HCT116 (cell line): ENCODE data around the gene CALML3. TPM values are rescaled to one million over a fixed set of nuclear protein-coding genes. Genes with fewer than 3 reads are reported as not detected.

Experiments used
- ATAC-seq: fragments of 200-7000 bp; cut with Tn5 transposase; 2 replicates; pipeline ENCODE4 v1.9.1; 2020; ENCODE audit warnings: mild to moderate bottlenecking, moderate library complexity
- BruUV-seq: library from RNA; stranded (reverse); fragments of 400-500 nt; replicated peaks from 2 replicates; lab custom pipeline; 2021; lab: Mats Ljungman, UMichigan
- CTCF ChIA-PET: fragments of 300-600 bp; sonication (Branson Sonifier 250); formaldehyde crosslinking; loops from one replicate; lab custom pipeline; 2021; ENCODE audit warnings: antibody characterized with exemption; lab: Charles Lee
- POLR2A ChIA-PET: fragments of 300-600, 350-600 bp; sonication (Branson Sonifier 250); formaldehyde crosslinking; loops from one replicate; lab custom pipeline; 2021; ENCODE audit warnings: antibody characterized with exemption; lab: Charles Lee
- RAD21 ChIA-PET, 2 experiments: fragments of 300-600 bp; sonication (Branson Sonifier 250); formaldehyde crosslinking; loops; one replicate each; lab custom pipeline; 2023; ENCODE audit warnings: low total read pairs in 2 of 2; ENCODE audit not compliant: uncharacterized antibody in 2 of 2, unreplicated experiment in 2 of 2, low non-redundant PET in 1 of 2; lab: Charles Lee
- DNase-seq: peaks from one replicate; pipeline ENCODE4 v3.0.0-alpha.2; 2010; ENCODE audit warnings: low read depth, low spot score
- H2AFZ ChIP-seq: fragments of 200-600 bp; shearing (Covaris generic), sonication (generic); 2 replicates; pipeline ENCODE4 v1.6.1; 2017; ENCODE audit warnings: low read depth, mixed run types, mixed read lengths, antibody characterized with exemption, low read length; ENCODE audit not compliant: poor library complexity, severe bottlenecking
- H3K27ac ChIP-seq: 2 replicates; pipeline ENCODE4 v1.5.1; 2012; ENCODE audit warnings: low read depth, low read length
- H3K27me3 ChIP-seq: fragments of 200-600 bp; sonication (generic); 2 replicates; pipeline ENCODE4 v1.6.1; 2016; ENCODE audit warnings: mixed run types, low read length, mixed read lengths; ENCODE audit not compliant: insufficient read depth
- H3K36me3 ChIP-seq, 2 experiments: fragments of 200-500 bp in 1 of 2; fragments of 200-600 bp in 1 of 2; sonication (Bioruptor generic) in 1 of 2; sonication (generic) in 1 of 2; 2 replicates each; pipeline versions ENCODE4 v1.5.1 to v1.6.1; 2014 to 2016; ENCODE audit warnings: low read length in 2 of 2, inconsistent platforms in 1 of 2, mixed read lengths in 1 of 2, mixed run types in 1 of 2; ENCODE audit not compliant: insufficient read depth in 2 of 2, control insufficient read depth in 1 of 2
- H3K4me1 ChIP-seq, 2 experiments: fragments of 200-600 bp in 1 of 2; sonication (generic) in 1 of 2; 2 replicates each; pipeline versions ENCODE4 v1.5.1 to v1.6.1; 2012 to 2017; ENCODE audit warnings: low read length in 2 of 2, inconsistent platforms in 1 of 2, mild to moderate bottlenecking in 1 of 2, mixed read lengths in 1 of 2, mixed run types in 1 of 2, moderate library complexity in 1 of 2; ENCODE audit not compliant: insufficient read depth in 2 of 2, control insufficient read depth in 1 of 2
- H3K4me2 ChIP-seq: fragments of 200-600 bp; sonication (generic); 2 replicates; pipeline ENCODE4 v1.6.1; 2017; ENCODE audit warnings: mixed run types, low read length, mixed read lengths
- H3K4me3 ChIP-seq, 2 experiments: fragments of 200-600 bp in 1 of 2; sonication (generic) in 1 of 2; replicated peaks in 1 of 2; 2 replicates each; pipeline ENCODE4 v1.5.1; 2011 to 2016; ENCODE audit warnings: low read length in 2 of 2, control low read depth in 1 of 2, low read depth in 1 of 2, mild to moderate bottlenecking in 1 of 2, mixed read lengths in 1 of 2, mixed run types in 1 of 2
- H3K79me2 ChIP-seq: fragments of 200-600 bp; sonication (generic); 2 replicates; pipeline ENCODE4 v1.6.1; 2017; ENCODE audit warnings: mild to moderate bottlenecking, mixed run types, low read length, moderate library complexity, mixed read lengths; ENCODE audit not compliant: insufficient read depth
- H3K9ac ChIP-seq: fragments of 200-600 bp; sonication (generic); 2 replicates; pipeline ENCODE4 v1.6.1; 2016; ENCODE audit warnings: low read length, mixed read lengths
- H3K9me2 ChIP-seq: fragments of 200-600 bp; sonication (generic), shearing (Covaris generic); 2 replicates; pipeline ENCODE4 v1.6.1; 2017; ENCODE audit warnings: mixed run types, mild to moderate bottlenecking, moderate library complexity; ENCODE audit not compliant: insufficient read depth
- H3K9me3 ChIP-seq, 2 experiments: fragments of 200-500 bp in 1 of 2; fragments of 200-600 bp in 1 of 2; sonication (Bioruptor generic) in 1 of 2; sonication (generic) in 1 of 2; 2 replicates each; pipeline ENCODE4 v1.6.1; 2014 to 2017; ENCODE audit warnings: low read length in 2 of 2, mixed read lengths in 2 of 2, inconsistent platforms in 1 of 2, low read depth in 1 of 2, mild to moderate bottlenecking in 1 of 2, mixed run types in 1 of 2, moderate library complexity in 1 of 2; ENCODE audit not compliant: control insufficient read depth in 1 of 2, insufficient read depth in 1 of 2
- H4K20me1 ChIP-seq: fragments of 200-600 bp; sonication (generic), shearing (Covaris generic); 2 replicates; pipeline ENCODE4 v1.6.1; 2017; ENCODE audit warnings: mixed run types, mild to moderate bottlenecking, moderate library complexity; ENCODE audit not compliant: insufficient read depth
- CBX3 ChIP-seq: IDR thresholded peaks from 2 replicates; pipeline ENCODE4 v1.6.1; 2012; ENCODE audit warnings: low read depth
- EGR1 ChIP-seq: IDR thresholded peaks from 2 replicates; pipeline ENCODE4 v1.6.1; 2012; ENCODE audit warnings: low read depth
- ELF1 ChIP-seq: IDR thresholded peaks from 2 replicates; pipeline ENCODE4 v1.6.1; 2012; ENCODE audit warnings: low read depth, borderline replicate concordance
- EZH2 ChIP-seq: fragments of 200-600 bp; sonication (generic); IDR thresholded peaks from 2 replicates; pipeline ENCODE4 v1.6.1; 2017; ENCODE audit warnings: antibody characterized with exemption, mixed run types
- RAD21 ChIP-seq: IDR thresholded peaks from 2 replicates; pipeline ENCODE4 v1.6.1; 2012; ENCODE audit warnings: low read depth, mild to moderate bottlenecking
- SRF ChIP-seq: IDR thresholded peaks from 2 replicates; pipeline ENCODE4 v1.6.1; 2012; ENCODE audit warnings: low read depth
- TCF7L2 ChIP-seq: IDR thresholded peaks from 2 replicates; pipeline ENCODE4 v1.7.0; 2011; ENCODE audit warnings: borderline replicate concordance, inconsistent platforms; ENCODE audit not compliant: insufficient read depth, insufficient read length; ENCODE audit errors: extremely low read depth
- ZFX ChIP-seq: fragments of 450-650 bp; IDR thresholded peaks from 2 replicates; pipeline ENCODE4 v1.6.1; 2017
- intact Hi-C: fragments of 100-400 bp; cut with micrococcal nuclease; formaldehyde crosslinking; loops from 2 replicates; pipeline ENCODE4 v1.10.0; 2022
- total RNA-seq: library from RNA; stranded (reverse); gene quantifications from one replicate; pipeline ENCODE4 v1.2.1, GENCODE V29; 2021; ENCODE audit not compliant: unreplicated experiment
- TF ChIP-seq, protein P1 (sequence below): IDR thresholded peaks from 2 replicates; pipeline ENCODE4 v1.6.1; 2011; ENCODE audit warnings: mild to moderate bottlenecking, low read length, moderate library complexity; ENCODE audit not compliant: insufficient replicate concordance; ENCODE audit errors: extremely low read depth
- TF ChIP-seq, protein P2 (sequence below): IDR thresholded peaks from 2 replicates; pipeline ENCODE4 v1.6.1; 2012
- TF ChIP-seq, protein P3 (sequence below): IDR thresholded peaks from 2 replicates; pipeline ENCODE4 v1.6.1; 2012; ENCODE audit warnings: low read depth
- TF ChIP-seq, protein P4 (sequence below): IDR thresholded peaks from 2 replicates; pipeline ENCODE4 v1.6.1; 2012

Gene CALML3
- total RNA-seq, 1 experiment from 2014 or later: not detected

DNA sequence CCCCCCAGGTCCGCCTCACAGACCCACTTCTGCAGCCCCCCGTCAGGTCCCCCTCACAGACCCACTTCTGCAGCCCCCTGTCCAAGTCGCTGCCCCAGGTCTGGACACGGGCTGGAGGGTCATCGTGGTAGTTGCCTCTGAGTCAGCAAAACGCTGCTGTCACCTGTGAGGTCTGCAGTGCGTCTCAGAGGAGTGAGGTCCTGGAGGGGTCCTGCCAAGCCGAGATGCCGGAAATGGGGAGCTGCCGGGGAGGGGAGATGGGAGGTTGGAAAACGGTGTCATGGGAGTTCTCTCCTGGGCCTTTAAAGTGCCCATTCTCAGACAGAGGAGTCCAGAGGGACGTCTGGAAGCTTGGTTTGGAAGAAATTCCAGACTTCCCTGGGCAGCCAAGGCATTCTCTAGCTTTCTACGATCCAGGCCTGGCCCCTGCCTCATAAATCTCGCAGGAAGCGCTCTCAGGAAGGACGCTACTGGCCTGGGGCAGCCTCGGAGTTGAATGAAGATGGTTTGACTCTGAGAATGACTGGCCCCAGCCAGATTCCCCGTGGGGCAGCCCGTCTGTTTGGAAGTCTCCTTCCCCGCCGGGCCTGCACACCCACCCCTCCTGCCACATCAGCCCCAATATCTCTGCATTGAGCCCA is 38.7 kb downstream of the CALML3 start:
- no peak overlapping the region for H2AFZ ChIP-seq
- RAD21 ChIA-PET: no interaction called here
- ATAC-seq (no peak), DNase-seq (no peak)
- H3K4me2 ChIP-seq: no peak overlapping the region
- H3K27ac ChIP-seq: no peak overlapping the region
- no peaks in the 10 kb centered on the region for H3K36me3 ChIP-seq
- intact Hi-C loops: no loop called here
- no peaks in the 10 kb centered on the region for H3K27me3 ChIP-seq
- POLR2A ChIA-PET: no interaction called here
- H4K20me1 ChIP-seq: no peaks in the 10 kb centered on the region
- H3K9ac ChIP-seq: no peak overlapping the region
- no peaks in the 10 kb centered on the region for H3K9me2 ChIP-seq
- CTCF ChIA-PET: no interaction called here
- H3K4me1 ChIP-seq: peaks cover 0 to 6% of the 10 kb centered on the region in 2 experiments; a peak in 1 of 4 replicates
- BruUV-seq: no TSS peak
- no peak overlapping the region for H3K4me3 ChIP-seq
- TF ChIP-seq TCF7L2: no peak
- TF ChIP-seq, protein P1, sequence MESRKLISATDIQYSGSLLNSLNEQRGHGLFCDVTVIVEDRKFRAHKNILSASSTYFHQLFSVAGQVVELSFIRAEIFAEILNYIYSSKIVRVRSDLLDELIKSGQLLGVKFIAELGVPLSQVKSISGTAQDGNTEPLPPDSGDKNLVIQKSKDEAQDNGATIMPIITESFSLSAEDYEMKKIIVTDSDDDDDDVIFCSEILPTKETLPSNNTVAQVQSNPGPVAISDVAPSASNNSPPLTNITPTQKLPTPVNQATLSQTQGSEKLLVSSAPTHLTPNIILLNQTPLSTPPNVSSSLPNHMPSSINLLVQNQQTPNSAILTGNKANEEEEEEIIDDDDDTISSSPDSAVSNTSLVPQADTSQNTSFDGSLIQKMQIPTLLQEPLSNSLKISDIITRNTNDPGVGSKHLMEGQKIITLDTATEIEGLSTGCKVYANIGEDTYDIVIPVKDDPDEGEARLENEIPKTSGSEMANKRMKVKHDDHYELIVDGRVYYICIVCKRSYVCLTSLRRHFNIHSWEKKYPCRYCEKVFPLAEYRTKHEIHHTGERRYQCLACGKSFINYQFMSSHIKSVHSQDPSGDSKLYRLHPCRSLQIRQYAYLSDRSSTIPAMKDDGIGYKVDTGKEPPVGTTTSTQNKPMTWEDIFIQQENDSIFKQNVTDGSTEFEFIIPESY: no peak
- TF ChIP-seq ZFX: no peak
- no peaks in the 10 kb centered on the region for H3K9me3 ChIP-seq
- H3K79me2 ChIP-seq: no peaks in the 10 kb centered on the region

DNA sequence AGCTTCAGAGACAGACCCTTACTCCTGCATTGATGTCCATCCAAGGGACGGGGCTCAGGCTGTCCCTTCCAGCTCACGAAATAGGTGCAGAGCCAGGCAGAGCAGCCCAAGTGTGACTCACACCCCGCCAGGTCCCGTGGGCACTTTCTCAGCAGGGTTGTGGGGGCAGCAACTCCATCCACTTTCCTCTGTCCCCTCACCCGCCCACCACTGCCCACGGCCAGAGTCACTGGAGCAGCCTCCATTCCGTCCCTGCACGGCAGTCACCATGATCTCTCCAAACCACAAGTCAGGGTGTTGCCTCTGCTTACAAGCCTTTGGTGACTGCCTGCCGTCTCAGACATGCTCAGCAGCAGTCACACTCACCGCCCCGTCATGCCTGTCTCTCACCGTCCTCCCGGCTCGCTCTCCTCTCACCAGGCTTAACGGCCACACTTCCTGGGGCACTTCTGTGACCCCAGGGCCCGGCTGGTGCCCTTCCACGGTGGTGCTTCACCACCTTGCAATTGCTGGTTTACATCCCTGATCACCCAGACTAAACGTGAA is 39.3 kb downstream of the CALML3 start:
- ChIA-PET CTCF (no interaction called here), POLR2A (no interaction called here), RAD21 (no interaction called here)
- no peaks in the 10 kb centered on the region for H3K9me2 ChIP-seq
- no peaks in the 10 kb centered on the region for H3K79me2 ChIP-seq
- ATAC-seq (no peak), DNase-seq (no peak)
- H3K9me3 ChIP-seq: no peaks in the 10 kb centered on the region
- intact Hi-C loops: no loop called here
- peaks cover 0 to 6% of the 10 kb centered on the region in 2 experiments; a peak in 1 of 4 replicates for H3K4me1 ChIP-seq
- no peak overlapping the region for H2AFZ ChIP-seq
- no peaks in the 10 kb centered on the region for H3K27me3 ChIP-seq
- H3K4me3 ChIP-seq: no peak overlapping the region
- no peaks in the 10 kb centered on the region for H4K20me1 ChIP-seq
- H3K36me3 ChIP-seq: no peaks in the 10 kb centered on the region
- no peak overlapping the region for H3K9ac ChIP-seq
- no peak overlapping the region for H3K27ac ChIP-seq
- BruUV-seq: no TSS peak
- no peak overlapping the region for H3K4me2 ChIP-seq
- TF ChIP-seq, protein P2, sequence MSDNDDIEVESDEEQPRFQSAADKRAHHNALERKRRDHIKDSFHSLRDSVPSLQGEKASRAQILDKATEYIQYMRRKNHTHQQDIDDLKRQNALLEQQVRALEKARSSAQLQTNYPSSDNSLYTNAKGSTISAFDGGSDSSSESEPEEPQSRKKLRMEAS: no peak
- TF ChIP-seq ELF1 (no peak), RAD21 (no peak), SRF (no peak), CBX3 (no peak), TCF7L2 (no peak), ZFX (no peak), EGR1 (no peak), EZH2 (no peak)
- TF ChIP-seq, protein P3, sequence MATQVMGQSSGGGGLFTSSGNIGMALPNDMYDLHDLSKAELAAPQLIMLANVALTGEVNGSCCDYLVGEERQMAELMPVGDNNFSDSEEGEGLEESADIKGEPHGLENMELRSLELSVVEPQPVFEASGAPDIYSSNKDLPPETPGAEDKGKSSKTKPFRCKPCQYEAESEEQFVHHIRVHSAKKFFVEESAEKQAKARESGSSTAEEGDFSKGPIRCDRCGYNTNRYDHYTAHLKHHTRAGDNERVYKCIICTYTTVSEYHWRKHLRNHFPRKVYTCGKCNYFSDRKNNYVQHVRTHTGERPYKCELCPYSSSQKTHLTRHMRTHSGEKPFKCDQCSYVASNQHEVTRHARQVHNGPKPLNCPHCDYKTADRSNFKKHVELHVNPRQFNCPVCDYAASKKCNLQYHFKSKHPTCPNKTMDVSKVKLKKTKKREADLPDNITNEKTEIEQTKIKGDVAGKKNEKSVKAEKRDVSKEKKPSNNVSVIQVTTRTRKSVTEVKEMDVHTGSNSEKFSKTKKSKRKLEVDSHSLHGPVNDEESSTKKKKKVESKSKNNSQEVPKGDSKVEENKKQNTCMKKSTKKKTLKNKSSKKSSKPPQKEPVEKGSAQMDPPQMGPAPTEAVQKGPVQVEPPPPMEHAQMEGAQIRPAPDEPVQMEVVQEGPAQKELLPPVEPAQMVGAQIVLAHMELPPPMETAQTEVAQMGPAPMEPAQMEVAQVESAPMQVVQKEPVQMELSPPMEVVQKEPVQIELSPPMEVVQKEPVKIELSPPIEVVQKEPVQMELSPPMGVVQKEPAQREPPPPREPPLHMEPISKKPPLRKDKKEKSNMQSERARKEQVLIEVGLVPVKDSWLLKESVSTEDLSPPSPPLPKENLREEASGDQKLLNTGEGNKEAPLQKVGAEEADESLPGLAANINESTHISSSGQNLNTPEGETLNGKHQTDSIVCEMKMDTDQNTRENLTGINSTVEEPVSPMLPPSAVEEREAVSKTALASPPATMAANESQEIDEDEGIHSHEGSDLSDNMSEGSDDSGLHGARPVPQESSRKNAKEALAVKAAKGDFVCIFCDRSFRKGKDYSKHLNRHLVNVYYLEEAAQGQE: no peak
- TF ChIP-seq, protein P4, sequence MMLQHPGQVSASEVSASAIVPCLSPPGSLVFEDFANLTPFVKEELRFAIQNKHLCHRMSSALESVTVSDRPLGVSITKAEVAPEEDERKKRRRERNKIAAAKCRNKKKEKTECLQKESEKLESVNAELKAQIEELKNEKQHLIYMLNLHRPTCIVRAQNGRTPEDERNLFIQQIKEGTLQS: no peak
